ENCODE measurements around the gene ZNF341. TPM values are rescaled to one million over a fixed set of nuclear protein-coding genes. Genes with fewer than 3 reads are reported as not detected.
A peak's percentile ranks its signal among the peaks of the same experiment; 100 is the strongest.

ZNF341 gene
- total RNA-seq, 2 experiments from 2014 or later = 6.5 to 7.4 TPM

DNA sequence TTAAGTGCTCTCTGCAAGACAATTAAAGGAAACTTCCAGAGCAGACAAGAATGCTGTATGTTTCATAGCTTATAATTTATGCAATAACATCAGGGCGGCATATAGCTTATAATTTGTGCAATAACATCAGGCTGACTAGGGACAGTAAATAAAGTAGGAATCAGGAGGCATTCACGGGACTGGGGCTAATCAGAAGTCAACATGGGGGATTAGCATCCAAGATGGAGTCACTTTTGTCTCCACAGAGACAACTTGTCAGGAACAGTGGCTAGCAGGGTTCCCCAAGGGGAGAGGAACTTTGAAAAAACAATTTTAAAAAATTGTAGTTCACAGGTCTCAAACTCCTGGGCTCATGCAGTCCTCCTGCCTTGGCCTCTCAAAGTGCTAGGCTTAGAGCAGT lies 3.3 kb upstream of the ZNF341 start:
- CTCF ChIA-PET = no interaction called here
- peaks cover 17% of the 10 kb centered on the region for H3K4me1 Mint-ChIP-seq
- H3K36me3 Mint-ChIP-seq = no peaks in the 10 kb centered on the region
- H3K9me3 Mint-ChIP-seq (ENCODE audit: low read depth) = no peaks in the 10 kb centered on the region
- no peaks in the 10 kb centered on the region for H3K27me3 Mint-ChIP-seq
- no peak for DNase-seq
- H3K4me3 Mint-ChIP-seq = no peak overlapping the region
- H3K27ac Mint-ChIP-seq = no peak overlapping the region
- no peak for ATAC-seq

DNA sequence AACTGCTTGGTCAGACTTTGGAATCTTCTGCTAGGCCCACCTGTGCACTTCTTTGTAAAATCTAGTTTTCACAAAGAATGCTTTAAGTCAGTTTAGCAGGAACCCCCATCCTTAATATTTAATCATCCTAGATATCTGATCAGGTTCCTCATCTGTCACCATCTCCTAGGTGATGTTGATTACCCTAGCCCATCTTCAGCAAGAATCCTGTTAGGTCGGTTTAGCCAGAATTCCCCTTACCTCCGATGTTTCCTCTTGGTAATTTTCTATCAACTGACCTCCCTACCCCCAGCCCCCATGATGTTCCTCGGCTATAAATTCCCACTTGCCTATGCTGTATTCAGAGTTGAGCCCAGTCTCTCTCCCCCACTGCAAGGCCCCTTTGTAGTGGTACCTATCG lies 2.7 kb upstream of the ZNF341 start:
- DNase-seq (no peak), ATAC-seq (no peak)
- no peak overlapping the region for H3K27ac Mint-ChIP-seq
- H3K4me1 Mint-ChIP-seq = peaks cover 24% of the 10 kb centered on the region
- no peak overlapping the region for H3K4me3 Mint-ChIP-seq
- no peaks in the 10 kb centered on the region for H3K9me3 Mint-ChIP-seq (ENCODE audit: low read depth)
- peaks cover 3% of the 10 kb centered on the region for H3K36me3 Mint-ChIP-seq
- no peaks in the 10 kb centered on the region for H3K27me3 Mint-ChIP-seq
- CTCF ChIA-PET = interaction anchor here (0.7 kb wide), 1 partner anchor 678 kb away, joined by 3 read pairs; no protein-coding TSS in a partner anchor

DNA sequence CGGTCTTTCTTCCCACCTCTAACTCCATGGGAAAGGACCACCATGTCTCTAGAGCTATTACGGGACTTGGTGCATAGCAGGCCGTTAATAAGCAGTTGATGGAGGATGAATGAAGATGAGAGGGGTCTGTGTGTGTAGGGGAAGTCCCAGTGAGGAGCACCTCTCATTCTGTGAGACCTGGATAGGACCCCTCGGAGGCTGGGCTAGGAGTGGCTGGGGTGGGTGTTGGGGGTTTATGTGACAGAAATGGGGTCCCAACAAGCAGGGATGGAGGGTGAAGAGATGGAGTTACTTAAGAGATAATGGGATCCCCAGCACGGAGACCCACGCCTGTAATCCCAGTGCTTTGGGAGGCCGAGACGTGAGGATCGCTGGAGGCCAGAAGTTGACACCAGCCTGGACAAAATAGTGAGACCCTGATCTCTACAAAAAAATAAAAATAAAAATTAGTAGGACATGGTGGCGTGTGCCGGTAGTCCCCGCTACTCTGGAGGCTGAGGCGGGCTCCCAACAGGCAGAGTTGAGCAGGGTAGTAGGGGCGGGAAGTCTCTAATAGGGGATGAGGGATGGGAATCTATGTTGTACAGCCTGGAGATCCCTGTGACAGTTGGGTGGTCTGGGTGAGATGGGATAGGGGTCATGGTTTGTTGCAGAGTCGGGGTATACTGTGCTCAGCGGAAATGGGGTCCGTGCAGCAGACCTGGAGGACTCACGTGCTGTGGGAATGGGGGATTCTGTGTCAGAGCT lies 677 bp upstream of the ZNF341 start:
- H3K4me3 Mint-ChIP-seq = peak overlapping the region; percentile 83
- peaks cover 4% of the 10 kb centered on the region for H3K9me3 Mint-ChIP-seq (ENCODE audit: low read depth)
- DNase-seq = no peak
- no peak for ATAC-seq
- peaks cover 8% of the 10 kb centered on the region for H3K36me3 Mint-ChIP-seq
- peaks cover 27% of the 10 kb centered on the region for H3K4me1 Mint-ChIP-seq
- H3K27ac Mint-ChIP-seq = peak overlapping the region; percentile 93
- CTCF ChIA-PET = interaction anchor here (1.4 to 2.1 kb wide), 8 partner anchors 27 to 78 kb away, joined by 3 to 10 read pairs (median 6); no protein-coding TSS in a partner anchor
- no peaks in the 10 kb centered on the region for H3K27me3 Mint-ChIP-seq

DNA sequence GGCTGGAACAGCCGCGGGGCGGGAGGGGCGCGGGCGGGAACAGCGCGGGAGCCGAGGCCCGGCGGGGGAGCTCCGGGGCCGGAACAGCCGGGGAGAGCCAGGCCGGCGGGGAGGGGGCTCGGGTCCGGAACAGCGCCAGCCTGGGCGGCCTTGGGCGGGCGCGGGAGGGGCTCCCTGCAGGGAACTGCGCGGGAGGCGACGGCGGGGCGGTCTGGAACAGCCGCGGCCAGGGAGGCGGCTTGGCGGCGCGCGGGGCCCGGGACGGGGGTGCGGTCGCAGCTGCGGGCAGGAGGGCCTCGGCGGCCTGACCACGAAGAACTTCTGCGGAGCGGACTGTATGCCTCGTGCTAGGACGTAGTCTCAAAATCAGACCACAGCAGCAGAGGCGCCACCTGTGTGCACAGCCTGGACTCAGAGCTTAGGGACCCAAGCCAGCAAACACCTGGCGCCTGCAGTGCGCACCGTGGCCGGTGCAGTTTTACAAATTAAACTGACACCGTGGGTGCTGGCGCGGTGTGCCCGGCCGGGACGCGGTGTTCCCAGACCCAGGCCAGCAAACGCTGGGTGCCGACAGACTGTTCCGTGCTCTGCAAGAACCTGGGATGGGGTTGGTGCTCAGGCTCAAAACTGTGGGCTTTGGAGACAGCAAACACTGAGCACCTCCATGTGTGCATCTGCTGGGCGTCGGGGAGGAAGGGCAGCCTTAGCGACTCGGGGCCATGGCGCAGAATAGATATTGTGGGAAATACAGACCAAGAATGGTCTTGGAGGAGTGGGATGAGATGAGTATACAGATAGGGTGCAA lies 572 bp downstream of the ZNF341 start:
- H3K4me3 Mint-ChIP-seq = peak overlapping the region; percentile 85

DNA sequence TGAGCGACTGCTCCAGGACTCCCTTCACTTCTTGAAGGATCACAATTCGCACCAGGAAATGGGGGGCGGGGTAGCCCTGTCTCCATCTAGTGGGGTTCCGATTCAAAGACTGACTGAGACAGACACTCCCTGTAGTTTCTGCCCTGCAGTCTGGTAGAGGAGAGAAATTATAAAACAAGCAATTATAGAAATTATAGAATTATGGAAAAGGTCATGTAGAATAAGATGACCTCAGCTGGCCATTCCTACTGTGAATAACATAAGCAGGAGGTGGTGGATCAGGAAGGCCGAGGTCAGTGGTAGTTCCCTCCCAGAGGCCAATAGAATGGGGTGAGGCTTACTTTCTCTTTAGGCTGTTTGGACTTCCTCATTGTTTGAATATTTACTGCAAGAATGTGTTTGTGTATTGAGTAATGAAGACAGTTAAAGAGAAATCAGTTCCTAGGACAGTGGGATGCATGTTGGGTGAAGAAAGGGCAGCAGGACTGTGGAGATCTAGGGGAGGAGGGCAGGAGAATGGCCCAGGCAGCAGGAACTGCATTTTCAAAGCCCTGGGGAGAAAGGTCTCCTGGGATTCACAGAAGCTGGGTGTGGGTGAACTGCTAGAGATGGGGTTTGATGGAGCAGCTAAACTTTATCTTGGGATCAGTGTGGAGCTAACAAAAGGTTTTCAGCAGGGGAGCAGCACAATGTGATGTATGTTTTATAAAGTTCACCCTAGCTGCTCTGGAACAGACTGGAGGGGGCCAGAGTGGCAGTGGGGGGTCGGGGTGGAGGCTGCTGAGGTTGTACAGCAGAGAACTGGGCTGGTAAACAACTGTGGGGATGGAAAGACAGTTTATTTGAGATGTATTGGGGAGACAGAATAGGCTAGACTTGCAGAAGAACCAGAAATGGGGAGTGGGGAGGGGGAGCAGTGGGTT lies 2.1 kb downstream of the ZNF341 start:
- DNase-seq (no peak), ATAC-seq (no peak)
- H3K36me3 Mint-ChIP-seq = peaks cover 24% of the 10 kb centered on the region
- H3K27me3 Mint-ChIP-seq = no peaks in the 10 kb centered on the region
- peak overlapping the region; percentile 42 for H3K4me3 Mint-ChIP-seq
- H3K4me1 Mint-ChIP-seq = peaks cover 27% of the 10 kb centered on the region
- peak overlapping the region; percentile 49 for H3K27ac Mint-ChIP-seq
- CTCF ChIA-PET = interaction anchor here (0.5 to 1.8 kb wide), 3 partner anchors 12 to 20 kb away, joined by 3 to 9 read pairs (median 7); partner anchors contain the start of gene PXMP4
- H3K9me3 Mint-ChIP-seq (ENCODE audit: low read depth) = peaks cover 15% of the 10 kb centered on the region

More for the DNA sequence above, 572 bp downstream of the ZNF341 start:
- peak overlapping the region; percentile 80 for H3K27ac Mint-ChIP-seq
- peaks cover 12% of the 10 kb centered on the region for H3K9me3 Mint-ChIP-seq (ENCODE audit: low read depth)
- H3K4me1 Mint-ChIP-seq = peaks cover 27% of the 10 kb centered on the region
- ATAC-seq (peak; percentile 76), DNase-seq (peak; percentile 86)
- H3K36me3 Mint-ChIP-seq = peaks cover 18% of the 10 kb centered on the region
- H3K27me3 Mint-ChIP-seq = no peaks in the 10 kb centered on the region
- CTCF ChIA-PET = interaction anchor here (0.6 to 2.1 kb wide), 18 partner anchors 9 to 337 kb away, joined by 3 to 10 read pairs (median 4); partner anchors contain the start of genes C20orf144 and PXMP4

DNA sequence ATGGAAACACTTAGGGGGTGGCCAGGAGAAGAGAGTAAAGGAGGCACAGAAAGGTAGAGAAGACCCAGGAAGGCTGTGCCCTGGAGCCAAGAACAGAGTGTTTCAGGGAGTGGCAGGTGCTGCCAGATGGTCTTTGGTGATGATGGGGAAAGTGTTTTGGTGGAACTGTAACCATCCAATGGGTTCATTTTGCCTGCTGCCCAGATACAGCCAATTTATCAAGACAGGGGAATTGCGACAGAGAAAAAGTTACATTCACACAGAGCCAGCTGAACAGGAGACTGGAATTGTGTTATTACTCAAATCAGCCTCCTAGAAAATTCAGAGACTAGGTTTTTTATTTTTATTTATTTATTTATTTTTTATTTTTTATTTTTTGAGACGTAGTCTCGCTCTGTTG lies 5.2 kb downstream of the ZNF341 start:
- ATAC-seq = no peak
- Mint-ChIP-seq H3K27ac (no peak overlapping the region), H3K4me1 (peaks cover 19% of the 10 kb centered on the region), H3K27me3 (no peaks in the 10 kb centered on the region), H3K4me3 (no peak overlapping the region), H3K9me3 (ENCODE audit: low read depth) (peaks cover 15% of the 10 kb centered on the region), H3K36me3 (peaks cover 24% of the 10 kb centered on the region)
- DNase-seq = no peak
- CTCF ChIA-PET = no interaction called here

DNA sequence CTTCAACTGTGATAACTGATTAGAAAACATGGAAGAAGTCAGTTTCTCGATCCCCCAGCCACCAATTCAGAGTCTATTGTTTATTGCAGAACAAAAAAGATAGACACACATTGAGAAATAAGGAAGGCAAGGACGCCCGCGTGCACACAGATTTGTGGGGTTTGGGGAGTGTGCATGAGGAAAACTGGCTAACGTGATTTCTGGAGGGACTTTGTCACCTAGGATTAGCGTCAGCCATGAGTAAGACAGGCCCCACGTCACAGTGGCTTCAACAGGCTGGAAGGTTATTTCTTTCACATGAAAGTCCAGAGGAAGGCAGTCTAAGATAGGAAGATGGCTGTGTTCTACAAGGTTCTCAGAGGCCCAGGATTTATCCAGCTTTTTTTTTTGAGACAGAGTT lies 7.7 kb downstream of the ZNF341 start:
- Mint-ChIP-seq H3K27me3 (no peaks in the 10 kb centered on the region), H3K36me3 (peaks cover 21% of the 10 kb centered on the region), H3K9me3 (ENCODE audit: low read depth) (peaks cover 15% of the 10 kb centered on the region), H3K4me3 (no peak overlapping the region), H3K27ac (no peak overlapping the region), H3K4me1 (peaks cover 4% of the 10 kb centered on the region)
- DNase-seq (no peak), ATAC-seq (no peak)
- CTCF ChIA-PET = no interaction called here

DNA sequence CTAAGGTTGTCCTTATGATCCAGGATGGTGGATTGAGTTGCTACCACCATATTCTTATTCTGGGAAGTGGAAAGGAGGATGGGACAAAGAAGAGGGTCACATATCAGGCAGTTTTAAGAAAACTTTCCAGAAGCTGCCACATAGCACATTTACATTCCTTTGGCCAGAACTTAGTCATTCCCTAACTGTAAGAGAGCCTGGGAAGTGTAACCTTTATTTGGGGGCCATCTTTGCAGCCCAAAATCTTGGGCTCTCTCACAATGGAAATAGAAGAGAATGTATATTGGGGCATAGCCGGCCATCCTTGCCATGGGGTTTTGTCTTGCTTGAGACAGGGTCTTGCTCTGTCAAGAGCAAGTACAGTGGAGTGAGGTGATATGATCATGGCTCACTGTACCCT lies 8.4 kb downstream of the ZNF341 start:
- ATAC-seq (no peak), DNase-seq (no peak)
- Mint-ChIP-seq H3K36me3 (peaks cover 22% of the 10 kb centered on the region), H3K9me3 (ENCODE audit: low read depth) (peaks cover 15% of the 10 kb centered on the region), H3K4me3 (no peak overlapping the region), H3K4me1 (peaks cover 4% of the 10 kb centered on the region), H3K27me3 (no peaks in the 10 kb centered on the region), H3K27ac (no peak overlapping the region)
- CTCF ChIA-PET = no interaction called here

DNA sequence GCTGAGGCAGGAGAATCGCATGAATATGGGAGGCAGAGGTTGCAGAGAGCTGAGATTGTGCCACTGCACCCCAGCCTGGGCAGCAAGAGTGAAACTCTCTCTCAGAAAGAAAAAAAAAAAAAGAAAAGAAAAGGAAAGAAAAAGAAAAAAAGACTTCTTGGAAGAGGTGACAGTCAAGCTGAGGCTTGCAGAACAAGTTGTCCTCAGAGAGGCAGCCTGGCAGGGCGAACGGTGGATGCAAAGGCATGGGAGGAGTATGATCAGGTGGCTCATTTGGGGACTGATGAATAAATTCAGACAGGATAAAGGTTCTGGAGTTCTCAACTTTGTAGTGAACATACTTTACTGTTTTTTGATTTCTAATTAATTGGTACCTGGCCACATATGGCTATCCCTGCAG lies 12.4 kb downstream of the ZNF341 start:
- Mint-ChIP-seq H3K36me3 (peaks cover 5% of the 10 kb centered on the region), H3K4me1 (peaks cover 7% of the 10 kb centered on the region), H3K27ac (no peak overlapping the region), H3K4me3 (no peak overlapping the region), H3K27me3 (no peaks in the 10 kb centered on the region), H3K9me3 (ENCODE audit: low read depth) (no peaks in the 10 kb centered on the region)
- DNase-seq (no peak), ATAC-seq (no peak)
- CTCF ChIA-PET = no interaction called here

DNA sequence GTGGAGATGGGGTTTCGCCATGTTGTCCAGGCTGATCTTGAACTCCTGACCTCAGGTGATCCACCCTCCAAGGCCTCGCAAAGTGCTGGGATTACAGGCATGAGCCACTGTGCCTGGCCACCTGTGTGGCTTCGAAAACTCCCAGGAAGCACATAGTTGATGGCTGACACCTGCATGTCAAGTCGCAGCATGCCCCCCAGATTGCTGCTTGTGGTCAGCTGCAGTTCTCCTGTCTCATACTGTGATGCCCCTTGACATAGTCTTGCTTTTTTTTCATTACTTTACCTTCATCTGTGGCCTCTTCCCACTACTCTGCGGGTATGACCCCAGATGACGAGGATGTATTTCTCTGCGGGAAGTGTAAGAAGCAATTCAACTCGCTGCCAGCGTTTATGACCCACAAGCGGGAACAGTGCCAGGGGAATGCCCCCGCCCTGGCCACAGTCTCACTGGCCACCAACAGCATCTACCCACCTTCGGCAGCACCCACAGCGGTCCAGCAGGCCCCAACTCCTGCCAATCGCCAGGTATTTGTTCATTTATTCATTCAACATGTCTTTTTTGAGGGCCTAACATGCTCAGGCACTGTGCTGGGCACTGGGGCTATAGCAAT lies 13.1 kb downstream of the ZNF341 start:
- Mint-ChIP-seq H3K27ac (no peak overlapping the region), H3K4me3 (no peak overlapping the region), H3K9me3 (ENCODE audit: low read depth) (no peaks in the 10 kb centered on the region), H3K36me3 (peaks cover 5% of the 10 kb centered on the region), H3K4me1 (peaks cover 7% of the 10 kb centered on the region), H3K27me3 (no peaks in the 10 kb centered on the region)
- CTCF ChIA-PET = no interaction called here
- DNase-seq (no peak), ATAC-seq (no peak)

DNA sequence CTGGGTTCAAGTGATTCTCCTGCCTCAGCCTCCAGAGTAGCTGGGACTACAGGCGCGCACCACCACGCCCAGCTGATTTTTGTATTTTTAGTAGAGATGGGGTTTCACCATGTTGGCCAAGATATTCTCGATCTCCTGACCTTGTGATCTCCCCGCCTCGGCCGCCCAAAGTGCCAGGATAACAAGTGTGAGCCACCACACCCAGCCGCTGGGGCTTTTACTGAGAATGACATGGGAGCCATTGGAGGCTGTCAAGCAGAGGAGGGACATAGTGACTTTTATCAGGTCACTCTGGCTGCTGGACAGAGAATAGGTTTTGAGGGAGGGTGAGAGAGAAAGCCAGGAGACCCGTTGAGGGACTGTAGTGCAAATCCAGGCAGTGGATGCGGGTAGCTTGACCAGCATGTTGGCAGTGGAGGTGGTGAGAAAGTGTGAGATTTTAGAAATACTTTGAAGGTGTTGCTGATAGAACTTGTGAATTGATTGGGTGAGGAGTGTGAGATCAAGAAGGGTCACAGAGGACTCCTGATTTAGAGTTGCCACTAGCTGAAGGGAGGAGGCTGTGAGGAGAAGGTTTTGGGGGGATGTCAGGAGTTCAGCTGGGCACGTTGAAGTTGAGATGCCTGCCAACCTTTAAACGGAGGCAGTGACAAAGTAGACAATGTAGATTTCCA lies 14.7 kb downstream of the ZNF341 start:
- no peak overlapping the region for H3K4me3 Mint-ChIP-seq
- CTCF ChIA-PET = interaction anchor here (0.7 kb wide), 1 partner anchor 13 kb away, joined by 3 read pairs; no protein-coding TSS in a partner anchor
- DNase-seq (no peak), ATAC-seq (no peak)
- H3K9me3 Mint-ChIP-seq (ENCODE audit: low read depth) = no peaks in the 10 kb centered on the region
- no peaks in the 10 kb centered on the region for H3K27me3 Mint-ChIP-seq
- H3K27ac Mint-ChIP-seq = no peak overlapping the region
- peaks cover 8% of the 10 kb centered on the region for H3K36me3 Mint-ChIP-seq
- H3K4me1 Mint-ChIP-seq = peaks cover 7% of the 10 kb centered on the region

DNA sequence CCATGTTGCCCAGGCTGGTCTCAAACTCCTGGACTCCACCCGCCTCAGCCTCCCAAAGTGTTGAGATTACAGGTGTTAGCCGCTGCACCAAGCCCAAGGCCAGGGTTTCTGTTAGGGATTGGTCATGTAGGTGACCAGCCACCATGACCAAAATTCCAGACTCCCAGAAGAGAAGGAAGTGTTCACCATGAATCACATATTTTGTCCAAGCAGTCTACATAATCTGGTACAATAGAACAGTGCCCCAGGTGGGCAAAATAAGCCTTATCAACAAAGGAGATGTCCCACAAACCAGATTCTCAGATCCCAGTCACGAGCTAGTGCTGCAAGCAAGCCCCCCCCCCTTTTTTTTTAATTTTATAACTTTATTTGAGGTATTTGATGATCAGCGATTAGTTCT lies 20.0 kb downstream of the ZNF341 start:
- ATAC-seq = no peak
- Mint-ChIP-seq H3K27me3 (no peaks in the 10 kb centered on the region), H3K4me3 (no peak overlapping the region), H3K4me1 (peaks cover 13% of the 10 kb centered on the region), H3K9me3 (ENCODE audit: low read depth) (no peaks in the 10 kb centered on the region), H3K27ac (no peak overlapping the region), H3K36me3 (peaks cover 26% of the 10 kb centered on the region)
- CTCF ChIA-PET = no interaction called here
- DNase-seq = no peak
